Mesangial cell (primary cell): Measurements from ENCODE around the gene CLIC1. TPM values are rescaled to one million over a fixed set of nuclear protein-coding genes. Genes with fewer than 3 reads are reported as not detected.

ENCODE experiments used
- total RNA-seq: library from RNA; depleted of rRNA; stranded (reverse); fragments of >200 nt; gene quantifications from 2 replicates; pipeline ENCODE4 v1.2.3, GENCODE V29; 2015

CLIC1 gene
- 577 and 1,120 TPM in 2 replicates for total RNA-seq

GRCh38 chr6:31736021-31736767 is at the start of gene CLIC1:
Gene CLIC1, minus strand, starts transcription at chr6:31736530. Its CDS starts 230 bp downstream, at chr6:31736300.

GRCh38 chr6:31776989-31777666 is 40.8 kb upstream of the CLIC1 start, which contains the start of gene VWA7:
Gene VWA7, minus strand, starts transcription at chr6:31777328. Its CDS starts 549 bp downstream, at chr6:31776779.

GRCh38 chr6:31762356-31762755 is 26.0 kb upstream of the CLIC1 start, which contains the start of gene SAPCD1:
Gene SAPCD1, plus strand, starts transcription at chr6:31762656. Its CDS starts 399 bp downstream, at chr6:31763055.

GRCh38 chr6:31739639-31740396 is 3.5 kb upstream of the CLIC1 start, which contains the start of gene MSH5:
Gene MSH5, plus strand, starts transcription at chr6:31740005. Its CDS starts 462 bp downstream, at chr6:31740467.

GRCh38 chr6:31728767-31729514 is 7.4 kb downstream of the CLIC1 start, which contains the start of gene DDAH2:
Gene DDAH2, minus strand, starts transcription at chr6:31729299. Its CDS starts 138 bp downstream, at chr6:31729161.

GRCh38 chr6:31723245-31723979 is 12.9 kb downstream of the CLIC1 start, which contains the start of gene MPIG6B:
Gene MPIG6B, plus strand, starts transcription at chr6:31723373. Its CDS starts 11 bp downstream, at chr6:31723384.

GRCh38 chr6:31721351-31722020 is 14.8 kb downstream of the CLIC1 start, which contains the start of gene LY6G6C:
Gene LY6G6C, minus strand, starts transcription at chr6:31721746. Its CDS starts 67 bp downstream, at chr6:31721679.

GRCh38 chr6:31715022-31715958 is 21.0 kb downstream of the CLIC1 start, which contains the start of gene LY6G6D:
Gene LY6G6D, plus strand, starts transcription at chr6:31715348. Its CDS starts 8 bp downstream, at chr6:31715356.

GRCh38 chr6:31706599-31706998 is 29.7 kb downstream of the CLIC1 start, which contains the start of gene LY6G6F:
Gene LY6G6F, plus strand, starts transcription at chr6:31706866. Its CDS starts 41 bp downstream, at chr6:31706907.

GRCh38 chr6:31702819-31703716 is 33.3 kb downstream of the CLIC1 start, which contains the start of gene ABHD16A:
Gene ABHD16A, minus strand, starts transcription at chr6:31703324. Its CDS starts 43 bp downstream, at chr6:31703281.

Other genes starting within 250 kb of the CLIC1 start
- 7.5 and 28.2 TPM in 2 replicates for gene MICB, start 238.4 kb downstream of the CLIC1 start, total RNA-seq
- gene MCCD1, start 207.6 kb downstream of the CLIC1 start, total RNA-seq = not detected in 2 replicates
- gene DDX39B, start 194.5 kb downstream of the CLIC1 start, total RNA-seq = 416 and 449 TPM in 2 replicates
- 0.63 and 0.98 TPM in 2 replicates for gene ATP6V1G2, start 189.9 kb downstream of the CLIC1 start, total RNA-seq
- gene NFKBIL1, start 188.9 kb downstream of the CLIC1 start, total RNA-seq = 15.2 and 45.0 TPM in 2 replicates
- gene LTA, start 164.2 kb downstream of the CLIC1 start, total RNA-seq = not detected in 2 replicates
- gene TNF, start 161.0 kb downstream of the CLIC1 start, total RNA-seq = 1.3 and 5.7 TPM in 2 replicates
- 1.3 and 2.0 TPM in 2 replicates for gene LTB, start 154.1 kb downstream of the CLIC1 start, total RNA-seq
- not detected in 2 replicates for gene LST1, start 150.3 kb downstream of the CLIC1 start, total RNA-seq
- not detected in 2 replicates for gene NCR3, start 143.5 kb downstream of the CLIC1 start, total RNA-seq
- gene AIF1, start 121.3 kb downstream of the CLIC1 start, total RNA-seq = not detected in 2 replicates
- gene PRRC2A, start 115.8 kb downstream of the CLIC1 start, total RNA-seq = 145 and 181 TPM in 2 replicates
- gene BAG6, start 83.9 kb downstream of the CLIC1 start, total RNA-seq = 343 and 397 TPM in 2 replicates
- 2.8 and 5.2 TPM in 2 replicates for gene APOM, start 80.6 kb downstream of the CLIC1 start, total RNA-seq
- 13.0 and 16.7 TPM in 2 replicates for gene C6orf47, start 75.8 kb downstream of the CLIC1 start, total RNA-seq
- gene GPANK1, start 71.5 kb downstream of the CLIC1 start, total RNA-seq = 10.1 and 12.8 TPM in 2 replicates
- 302 and 333 TPM in 2 replicates for gene CSNK2B, start 70.5 kb downstream of the CLIC1 start, total RNA-seq
- gene LY6G5B, start 66.6 kb downstream of the CLIC1 start, total RNA-seq = 1.3 and 2.3 TPM in 2 replicates
- gene LY6G5C, start 55.5 kb downstream of the CLIC1 start, total RNA-seq = 0.65 TPM in 1 of 2 replicates, not detected in the other
- 31.6 and 46.3 TPM in 2 replicates for gene ABHD16A, start 33.2 kb downstream of the CLIC1 start, total RNA-seq
- not detected in 2 replicates for gene LY6G6F, start 29.7 kb downstream of the CLIC1 start, total RNA-seq
- gene LY6G6D, start 21.2 kb downstream of the CLIC1 start, total RNA-seq = not detected in 2 replicates
- not detected in 2 replicates for gene LY6G6C, start 14.8 kb downstream of the CLIC1 start, total RNA-seq
- gene MPIG6B, start 13.2 kb downstream of the CLIC1 start, total RNA-seq = not detected in 2 replicates
- gene DDAH2, start 7.2 kb downstream of the CLIC1 start, total RNA-seq = 38.1 and 92.2 TPM in 2 replicates
- 9.3 and 17.6 TPM in 2 replicates for gene MSH5, start 3.5 kb upstream of the CLIC1 start, total RNA-seq
- gene SAPCD1, start 26.1 kb upstream of the CLIC1 start, total RNA-seq = 1.0 and 5.7 TPM in 2 replicates
- gene VWA7, start 40.8 kb upstream of the CLIC1 start, total RNA-seq = 0.81 and 9.8 TPM in 2 replicates
- 85.2 and 165 TPM in 2 replicates for gene VARS1, start 59.2 kb upstream of the CLIC1 start, total RNA-seq
- gene LSM2, start 70.4 kb upstream of the CLIC1 start, total RNA-seq = 71.0 and 128 TPM in 2 replicates
- 0.16 and 0.76 TPM in 2 replicates for gene HSPA1L, start 78.8 kb upstream of the CLIC1 start, total RNA-seq
- gene HSPA1A, start 79.0 kb upstream of the CLIC1 start, total RNA-seq = 55.9 and 60.6 TPM in 2 replicates
- 78.6 and 83.3 TPM in 2 replicates for gene HSPA1B, start 91.2 kb upstream of the CLIC1 start, total RNA-seq
- 62.1 and 191 TPM in 2 replicates for gene NEU1, start 126.3 kb upstream of the CLIC1 start, total RNA-seq
- 1.9 TPM in 1 of 2 replicates, not detected in the other for gene SLC44A4, start 142.5 kb upstream of the CLIC1 start, total RNA-seq
- 50.0 and 68.5 TPM in 2 replicates for gene EHMT2, start 161.2 kb upstream of the CLIC1 start, total RNA-seq
- 2.4 and 6.2 TPM in 2 replicates for gene ZBTB12, start 165.6 kb upstream of the CLIC1 start, total RNA-seq
- 0.49 and 2.5 TPM in 2 replicates for gene C2, start 191.2 kb upstream of the CLIC1 start, total RNA-seq
- 0.33 and 3.7 TPM in 2 replicates for gene CFB, start 209.6 kb upstream of the CLIC1 start, total RNA-seq
- 108 and 116 TPM in 2 replicates for gene NELFE, start 222.4 kb upstream of the CLIC1 start, total RNA-seq
- 42.3 and 43.2 TPM in 2 replicates for gene SKIC2, start 222.6 kb upstream of the CLIC1 start, total RNA-seq
- gene DXO, start 235.6 kb upstream of the CLIC1 start, total RNA-seq = 21.5 and 27.3 TPM in 2 replicates
- gene C4A, start 245.5 kb upstream of the CLIC1 start, total RNA-seq = 2.1 and 6.1 TPM in 2 replicates